Putamen (tissue), 1 donor: ENCODE results near the gene FPR2.
"Not testable (repeated sequence)": the region's sequence is repeated elsewhere in the genome, so short reads cannot be mapped to it uniquely, and the experiment has no call there.

Experiments
- DNase-seq: peaks from one replicate; pipeline ENCODE4 v3.0.0-alpha.2; 2016; ENCODE audit warnings: low spot score

The FPR2 gene

GRCh38 chr19:51739466-51740213, 21.3 kb upstream of the FPR2 start:
- DNase-seq, result no peak

DNA sequence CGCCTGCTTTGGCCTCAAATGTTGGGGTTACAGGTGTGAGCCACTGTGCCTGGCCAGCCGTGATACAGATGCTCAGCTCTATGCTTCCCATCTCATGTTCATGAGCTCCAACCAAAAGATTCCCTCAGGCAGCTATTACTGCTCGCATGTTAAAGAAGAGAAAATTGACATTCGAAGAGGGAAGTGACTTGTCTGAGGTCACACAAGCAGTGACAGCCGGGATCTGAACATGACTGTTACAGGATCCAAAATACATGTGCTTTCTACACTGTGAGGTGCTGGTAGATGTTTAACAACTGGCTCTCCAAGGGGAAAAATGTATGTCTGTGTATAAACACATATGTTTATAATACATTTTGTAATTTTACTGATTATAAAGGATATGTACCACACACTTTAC, 20.6 kb upstream of the FPR2 start:
- DNase-seq, result no peak

GRCh38 chr19:51742789-51743188, 18.2 kb upstream of the FPR2 start:
- DNase-seq, result no peak

DNA sequence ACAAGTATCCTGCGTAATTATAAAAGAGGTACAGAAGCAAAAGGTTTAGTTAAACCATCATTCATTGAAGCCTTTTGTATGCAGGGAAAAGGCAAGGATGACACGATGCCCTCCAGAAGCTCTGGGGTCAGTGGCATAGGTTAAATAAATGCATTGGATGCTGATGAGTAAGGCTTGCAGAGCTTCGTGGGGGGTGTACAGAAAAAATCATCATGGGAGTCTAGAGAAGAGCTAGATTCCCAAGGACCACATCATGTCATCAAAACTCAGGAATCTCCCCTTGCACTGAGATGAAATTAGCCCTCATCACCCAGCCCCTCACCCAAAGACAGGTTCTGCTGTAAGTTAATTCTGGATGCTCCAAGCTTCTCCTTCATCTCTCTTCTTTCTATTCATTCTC, 17.6 kb upstream of the FPR2 start:
- DNase-seq, result no peak

DNA sequence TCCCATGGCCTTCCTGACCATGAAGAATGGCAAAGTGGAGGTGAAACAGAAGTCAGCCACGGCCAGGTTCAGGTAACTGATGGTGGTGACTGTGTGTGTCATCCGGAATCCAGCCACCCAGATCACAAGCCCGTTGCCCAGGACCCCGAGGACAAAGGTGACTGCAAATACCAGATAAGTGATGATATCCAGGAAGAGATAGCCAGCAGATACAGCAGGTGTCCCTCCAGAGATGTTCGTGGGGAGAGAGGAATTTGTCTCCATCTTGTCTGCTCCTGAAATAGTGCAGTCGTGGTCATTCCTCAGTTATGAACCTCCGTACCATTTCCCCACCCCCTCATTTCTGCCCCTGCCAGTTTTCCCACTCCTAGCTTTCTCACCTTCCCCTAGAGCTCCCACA, 14.2 kb upstream of the FPR2 start:
- DNase-seq, result no peak

DNA sequence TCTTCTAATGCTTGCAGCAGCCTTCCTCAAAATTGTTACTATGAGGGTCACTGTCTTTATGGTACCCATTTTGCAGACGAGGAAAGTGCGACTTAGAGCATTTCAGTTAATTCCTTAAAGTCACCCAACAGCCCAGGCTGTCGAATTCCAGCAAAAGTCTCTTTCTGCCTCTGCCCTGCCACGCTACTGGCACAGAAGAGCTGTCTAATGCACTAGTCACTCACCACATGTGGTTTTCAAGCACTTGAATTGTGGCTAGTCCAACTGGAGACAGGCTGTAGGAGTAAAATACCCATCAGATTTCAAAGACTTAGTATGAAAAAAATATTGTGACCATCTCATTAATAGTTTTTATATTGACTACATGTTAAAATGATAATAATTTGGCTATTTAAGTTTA, 11.0 kb upstream of the FPR2 start:
- no peak for DNase-seq

- no peak for DNase-seq
These were observed 10.4 kb upstream of the FPR2 start for GRCh38 chr19:51750400-51751094.

GRCh38 chr19:51751655-51752054, 9.3 kb upstream of the FPR2 start, which contains the start of gene FPR1:
TSS of gene FPR1 (minus strand) at chr19:51751878. CDS start at chr19:51746994, 4,884 bp downstream.
- peak; percentile 12 for DNase-seq

GRCh38 chr19:51754109-51754508, 6.9 kb upstream of the FPR2 start:
- DNase-seq, result peak; percentile 21

DNA sequence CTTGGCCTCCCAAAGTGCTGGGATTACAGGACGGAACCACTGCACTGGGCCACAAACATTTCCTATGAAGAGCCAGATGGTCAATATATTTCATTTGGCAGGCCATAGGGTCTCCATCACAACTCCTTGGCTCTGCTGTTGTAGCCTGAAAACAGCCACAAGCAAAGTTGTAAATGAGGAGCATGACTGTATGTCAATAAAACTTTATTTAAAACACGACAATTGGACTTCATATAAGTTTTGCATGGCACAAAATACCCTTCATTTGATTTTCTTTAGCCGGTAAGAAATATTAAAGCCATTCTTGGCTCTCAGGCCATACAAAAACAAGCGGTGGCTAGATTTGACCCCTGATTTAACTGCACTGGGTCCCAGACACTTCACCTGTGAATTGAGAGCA, 6.2 kb upstream of the FPR2 start:
- no peak for DNase-seq

GRCh38 chr19:51755571-51755970, 5.4 kb upstream of the FPR2 start:
- DNase-seq, result no peak

- DNase-seq, result no peak
These were observed 716 bp downstream of the FPR2 start for GRCh38 chr19:51761696-51762095.

GRCh38 chr19:51765086-51765485, 4.1 kb downstream of the FPR2 start:
- no peak for DNase-seq

- no peak for DNase-seq
These were observed 5.5 kb downstream of the FPR2 start for GRCh38 chr19:51766461-51766860.

DNA sequence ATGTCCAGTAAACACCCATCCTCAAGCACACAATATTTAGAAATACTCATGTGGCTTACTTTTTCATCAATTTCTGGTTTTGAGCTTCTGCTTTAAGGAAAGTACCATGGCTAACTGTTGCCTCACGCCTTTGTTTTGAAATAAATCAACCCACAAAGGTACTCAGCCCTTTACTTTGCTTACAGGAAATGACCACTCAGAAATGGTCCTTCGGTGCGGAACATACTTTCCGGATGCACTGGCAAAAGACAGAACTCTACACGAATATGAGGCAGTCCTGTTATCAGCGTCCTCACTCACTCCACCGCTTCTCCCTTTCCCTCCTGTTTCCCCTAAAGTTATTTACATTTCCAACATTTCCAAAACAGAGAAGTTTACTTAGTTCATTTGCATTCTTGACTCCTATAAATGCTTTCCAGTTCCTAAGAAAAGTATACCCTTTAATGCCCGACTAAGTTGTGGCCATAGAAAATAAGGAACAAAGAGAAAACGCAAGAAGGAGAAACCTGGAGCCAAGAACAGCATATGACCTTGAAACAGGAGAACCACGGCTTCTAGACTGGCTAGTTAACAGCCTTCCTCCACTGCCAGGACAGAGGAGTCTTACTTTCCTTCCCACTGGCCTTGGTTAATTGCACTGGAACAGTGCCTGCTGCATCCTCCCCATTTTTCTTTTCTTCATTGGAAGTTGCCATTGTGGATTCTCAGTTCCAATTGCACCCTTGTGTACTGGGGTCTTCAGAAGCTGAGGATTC, 10.6 kb downstream of the FPR2 start:
- DNase-seq, result no peak

DNA sequence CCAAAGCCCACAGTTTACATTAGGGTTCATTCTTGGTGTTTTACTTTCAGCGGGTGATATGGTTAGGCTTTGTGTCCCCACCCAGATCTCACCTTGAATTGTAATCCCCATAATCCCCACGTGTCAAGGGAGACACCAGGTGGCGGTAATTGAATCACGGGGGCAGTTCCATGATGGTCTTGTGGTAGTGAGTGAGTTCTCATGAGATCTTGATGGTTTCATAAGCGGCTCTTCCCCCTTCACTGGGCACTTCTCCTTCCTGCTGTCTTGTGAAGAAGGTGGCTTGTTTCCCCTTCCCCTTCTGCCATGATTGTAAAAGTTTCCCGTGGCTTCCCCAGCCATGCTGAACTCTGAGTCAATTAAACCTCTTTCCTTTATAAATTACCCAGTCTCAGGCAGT, 12.0 kb downstream of the FPR2 start:
- DNase-seq, result no peak

GRCh38 chr19:51776561-51776960, 15.6 kb downstream of the FPR2 start:
- not testable (repeated sequence) for DNase-seq

DNA sequence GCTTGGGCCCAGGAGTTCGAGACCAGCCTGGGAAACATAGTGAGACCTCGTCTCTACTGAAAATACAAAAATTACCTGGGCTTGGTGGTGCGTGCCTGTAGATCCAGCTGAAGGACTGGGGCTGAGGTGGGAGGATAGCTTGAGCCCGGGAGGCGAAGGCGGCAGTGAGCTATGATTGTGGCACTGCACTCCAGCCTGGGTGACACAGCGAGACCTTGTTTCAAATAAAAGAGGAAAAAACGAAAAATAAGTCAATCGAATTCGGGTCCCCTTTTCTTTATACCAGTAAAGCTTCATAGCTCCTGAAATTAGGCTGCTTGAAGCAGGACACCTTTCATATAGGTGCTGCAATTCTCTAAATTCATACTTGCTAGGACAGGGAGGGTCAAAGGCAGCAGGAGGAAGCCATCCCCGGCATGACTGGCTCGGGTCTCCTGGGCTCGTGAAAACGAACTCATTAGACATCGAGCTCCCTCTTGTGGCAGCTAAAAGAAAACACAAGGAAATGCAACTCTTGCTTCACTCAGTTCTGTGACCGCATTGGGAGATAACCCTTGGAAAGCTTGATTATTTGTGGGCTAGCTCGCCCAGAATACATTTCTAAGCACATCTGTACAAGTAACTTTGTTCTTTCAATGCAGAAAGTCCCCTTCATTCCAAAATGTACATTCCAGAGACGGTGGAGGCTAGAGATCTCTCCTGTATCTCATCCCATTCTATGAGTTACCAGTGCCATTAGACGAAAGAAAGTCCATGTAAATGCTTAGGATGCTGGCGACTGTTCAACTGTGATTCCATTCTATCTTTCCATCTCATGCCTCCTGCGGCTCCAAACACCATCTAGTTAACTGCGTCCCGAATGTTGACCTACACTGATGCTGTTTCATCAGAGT, 16.8 kb downstream of the FPR2 start:
- peak; percentile 81 for DNase-seq

DNA sequence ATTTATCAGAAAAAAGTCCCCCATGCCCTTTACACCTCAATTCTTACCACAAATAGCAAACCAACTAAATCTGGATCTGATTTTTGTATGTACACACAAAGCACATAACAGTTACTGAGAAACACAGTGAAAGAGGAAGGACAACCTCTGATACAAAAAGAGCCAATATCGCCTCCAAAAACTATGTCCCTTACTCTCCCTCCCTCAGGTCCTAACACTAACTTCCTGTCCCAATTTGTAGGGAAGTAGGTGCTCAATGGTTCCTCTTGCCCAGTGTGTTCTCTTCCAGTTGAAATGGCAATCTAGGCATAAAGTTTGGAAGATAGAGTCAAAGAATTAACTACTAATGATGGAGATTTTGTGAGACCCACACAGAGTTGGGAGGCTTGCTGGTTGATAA, 18.2 kb downstream of the FPR2 start:
- no peak for DNase-seq

- no peak for DNase-seq
These were observed 18.7 kb downstream of the FPR2 start for GRCh38 chr19:51779703-51780102.

GRCh38 chr19:51780270-51780669, 19.3 kb downstream of the FPR2 start:
- no peak for DNase-seq

DNA sequence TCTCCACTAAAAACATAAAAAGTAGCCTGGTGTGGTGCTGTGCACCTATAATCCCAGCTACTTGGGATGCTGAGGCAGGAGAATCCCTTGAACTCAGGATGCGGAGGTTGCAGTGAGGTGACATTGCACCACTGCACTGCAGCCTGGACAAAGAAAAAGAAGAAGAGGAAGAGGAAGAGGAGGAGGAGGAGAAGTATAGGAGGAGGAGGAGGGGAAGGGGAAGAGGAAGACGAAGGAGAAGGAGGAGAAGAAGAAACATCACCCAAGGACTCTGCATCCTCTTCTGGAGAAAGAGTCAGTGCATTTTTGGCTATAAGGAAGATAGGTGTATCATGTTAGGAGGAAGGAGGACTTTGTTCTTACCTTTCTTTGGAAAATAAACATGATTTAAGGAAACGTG, 21.0 kb downstream of the FPR2 start:
- no peak for DNase-seq
